Measurements from ENCODE around the gene LRRTM4. TPM values are rescaled to one million over a fixed set of nuclear protein-coding genes. Genes with fewer than 3 reads are reported as not detected.

The LRRTM4 gene
- total and polyA plus RNA-seq, 2 experiments from 2014 or later: 4.5 to 15.4 TPM

GRCh38 chr2:77199411-77199810, 322.8 kb downstream of the LRRTM4 start:
- no peak for DNase-seq (ENCODE audit: low spot score)
- Mint-ChIP-seq H3K4me1 (no peaks in the 10 kb centered on the region; the same call in 2 of the 3 replicates), H3K27ac (no peak overlapping the region), H3K27me3 (ENCODE audit: insufficient read depth, low read depth, poor library complexity) (no peaks in the 10 kb centered on the region), H3K9me3 (no peaks in the 10 kb centered on the region), H3K36me3 (ENCODE audit: low read depth) (no peaks in the 10 kb centered on the region), H3K4me3 (no peak overlapping the region)
- Histone ChIP-seq H3K27me3 (ENCODE audit: insufficient read depth) (no peaks in the 10 kb centered on the region), H3K4me3 (no peak overlapping the region), H3K9me2 (ENCODE audit: insufficient read depth) (0 out of 2 replicates have a peak, but pooled peaks cover 4% of the 10 kb centered on the region), H2AFZ (no peak overlapping the region), H3K4me1 (ENCODE audit: insufficient read depth) (no peaks in the 10 kb centered on the region), H3K79me2 (replicated peaks; ENCODE audit: insufficient read depth) (no peaks in the 10 kb centered on the region), H3K4me2 (no peak overlapping the region), H3F3A (replicated peaks; ENCODE audit: low read depth) (no peaks in the 10 kb centered on the region), H3K36me3 (ENCODE audit: insufficient read depth) (no peaks in the 10 kb centered on the region), H4K20me1 (replicated peaks; ENCODE audit: insufficient read depth) (no peaks in the 10 kb centered on the region), H3K27ac (ENCODE audit: low read depth) (no peak overlapping the region)
- no peak for TF ChIP-seq NANOG (IDR thresholded peaks at IDR 0.05; ENCODE audit: borderline replicate concordance)
- no peak for TF ChIP-seq ZNF331 (CRISPR knock-in tag; IDR thresholded peaks at IDR 0.05; ENCODE audit: low read depth)
- TF ChIP-seq ZNF462 (CRISPR knock-in tag; IDR thresholded peaks at IDR 0.05): no peak
- no peak for TF ChIP-seq EZH2 (IDR thresholded peaks at IDR 0.05; ENCODE audit: low read depth, unreplicated experiment)
- TF ChIP-seq ETS1 (IDR thresholded peaks at IDR 0.05): no peak
- no peak for TF ChIP-seq POLR2AphosphoS5 (IDR thresholded peaks at IDR 0.05; ENCODE audit: low read depth)
- TF ChIP-seq STAT1 (IDR thresholded peaks at IDR 0.05; ENCODE audit: unreplicated experiment): no peak
- no peak for TF ChIP-seq CREB1 (CRISPR knock-in tag; IDR thresholded peaks at IDR 0.05; ENCODE audit: low read depth)
- no peak for TF ChIP-seq REST (IDR thresholded peaks at IDR 0.05; ENCODE audit: unreplicated experiment)
- no peak for TF ChIP-seq ZNF114 (CRISPR knock-in tag; IDR thresholded peaks at IDR 0.05)
- TF ChIP-seq CTCF (conservative IDR thresholded peaks at IDR 0.05; ENCODE audit: low read depth in 2 of 2): no peak
- TF ChIP-seq JUNB (IDR thresholded peaks at IDR 0.05; ENCODE audit: unreplicated experiment): no peak
- TF ChIP-seq EZH2phosphoT487 (IDR thresholded peaks at IDR 0.05; ENCODE audit: unreplicated experiment): no peak
- ATAC-seq: no peak
